ENCODE measurements around the gene SPI1.

SPI1 gene

GRCh38 chr11:47406896-47407745, 28.8 kb upstream of the SPI1 start:
- no peak for DNase-seq

GRCh38 chr11:47403571-47403970, 25.2 kb upstream of the SPI1 start:
- no peak for DNase-seq

- DNase-seq, result no peak
Measured at GRCh38 chr11:47403135-47403534, 24.8 kb upstream of the SPI1 start.

DNA sequence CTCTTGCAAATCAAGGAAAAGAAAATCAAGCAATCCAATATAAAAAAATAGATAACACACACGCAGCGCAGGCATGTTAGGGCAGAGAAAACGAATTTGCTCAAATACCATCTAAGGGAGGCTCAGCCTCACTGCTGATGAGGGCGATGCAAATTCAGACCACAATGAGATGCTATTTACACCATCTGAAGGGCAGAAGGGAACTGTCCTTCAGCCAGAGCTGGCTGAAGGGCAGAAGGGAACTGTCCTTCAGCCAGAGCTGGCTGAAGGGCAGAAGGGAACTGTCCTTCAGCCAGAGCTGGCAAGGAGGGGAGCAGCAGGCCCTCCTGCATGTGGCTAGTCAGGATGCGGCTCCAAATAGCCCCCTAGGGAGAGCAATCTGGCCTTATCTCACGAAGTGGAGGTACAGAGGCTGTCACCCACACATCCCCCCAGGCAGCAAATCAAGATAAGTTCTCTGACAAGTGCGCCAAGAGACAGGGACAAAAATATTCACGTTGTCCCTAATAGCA, 22.5 kb upstream of the SPI1 start:
- no peak for DNase-seq

- DNase-seq, result no peak
Measured at GRCh38 chr11:47399860-47400767, 21.8 kb upstream of the SPI1 start.

DNA sequence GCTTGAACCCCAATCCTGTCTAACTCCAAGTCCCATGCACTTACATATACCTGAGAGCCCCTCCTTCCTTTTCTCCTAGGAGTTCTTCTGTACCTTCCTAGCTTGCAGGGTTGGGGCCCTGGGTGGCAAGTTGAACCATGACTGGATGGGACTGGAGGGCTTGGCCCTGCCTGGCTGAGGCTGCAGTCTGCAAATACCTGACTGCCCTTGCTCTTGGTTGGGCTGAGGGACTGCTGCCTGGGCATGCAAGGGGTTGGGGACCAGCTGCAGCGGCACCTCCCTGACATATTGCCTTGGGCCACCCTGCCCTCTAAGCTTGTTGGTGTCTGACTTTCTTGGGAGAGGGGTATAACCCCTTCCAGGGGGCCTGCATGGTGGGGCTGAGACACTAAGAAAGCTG, 20.2 kb upstream of the SPI1 start:
- DNase-seq, result no peak

DNA sequence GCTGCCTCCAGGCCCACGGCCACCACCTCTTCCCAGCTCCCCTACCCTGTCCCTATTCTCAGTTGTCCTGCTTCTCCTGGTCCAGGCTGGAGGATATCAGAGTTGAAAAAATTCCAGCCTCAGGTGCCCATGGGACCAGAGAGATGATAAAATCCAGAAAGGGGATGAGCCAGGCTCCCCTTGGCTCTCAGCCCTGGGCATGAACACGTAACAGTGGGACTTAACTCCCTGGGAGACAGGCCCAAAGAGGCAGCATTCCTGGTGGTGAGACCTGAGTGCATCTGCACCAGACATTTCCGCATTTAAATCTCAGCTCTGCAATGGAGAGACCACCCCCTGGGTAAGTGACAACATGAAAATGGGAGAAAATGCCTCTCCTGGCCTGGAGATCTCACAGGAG, 19.7 kb upstream of the SPI1 start:
- DNase-seq, result no peak

GRCh38 chr11:47396049-47396320, 17.6 kb upstream of the SPI1 start:
- DNase-seq, result no peak

DNA sequence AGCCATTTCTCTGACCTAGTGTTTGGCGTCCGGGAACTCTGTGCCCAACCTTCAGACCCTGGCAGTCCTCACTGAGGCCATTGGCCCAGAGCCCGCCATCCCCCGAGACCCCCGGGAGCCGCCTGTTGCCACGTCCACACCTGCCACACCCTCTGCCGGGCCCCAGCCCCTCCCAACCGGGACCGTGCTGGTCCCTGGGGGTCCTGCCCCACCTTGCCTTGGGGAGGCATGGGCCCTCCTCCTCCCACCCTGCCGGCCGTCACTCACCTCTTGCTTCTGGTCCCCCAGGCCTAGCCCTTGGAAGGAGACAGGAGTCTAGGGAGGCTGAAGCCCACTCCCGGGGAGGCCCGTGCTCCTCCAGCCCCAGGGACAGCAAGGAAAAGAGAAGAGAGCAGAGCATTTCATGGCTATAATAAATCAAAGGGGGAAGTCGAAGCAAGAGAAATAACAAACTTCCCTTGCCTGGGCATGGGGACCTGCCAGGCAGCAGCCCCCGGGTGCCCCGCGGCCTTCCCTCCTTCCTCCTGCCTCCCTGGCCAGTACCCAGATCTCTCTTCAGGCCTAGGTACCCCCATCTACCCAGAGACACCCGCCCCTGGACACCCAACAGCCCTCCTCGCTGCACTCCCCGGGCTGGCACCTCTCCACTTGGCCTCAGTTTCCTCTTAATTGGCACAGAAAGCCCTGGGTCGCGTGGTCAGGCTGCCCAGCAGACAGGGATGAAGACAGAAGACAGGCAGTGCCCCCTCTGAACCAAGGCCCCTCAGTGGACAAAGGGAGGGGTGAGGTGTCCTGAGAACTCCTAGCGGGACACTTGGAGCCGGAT, 17.1 kb upstream of the SPI1 start:
- no peak for DNase-seq

DNA sequence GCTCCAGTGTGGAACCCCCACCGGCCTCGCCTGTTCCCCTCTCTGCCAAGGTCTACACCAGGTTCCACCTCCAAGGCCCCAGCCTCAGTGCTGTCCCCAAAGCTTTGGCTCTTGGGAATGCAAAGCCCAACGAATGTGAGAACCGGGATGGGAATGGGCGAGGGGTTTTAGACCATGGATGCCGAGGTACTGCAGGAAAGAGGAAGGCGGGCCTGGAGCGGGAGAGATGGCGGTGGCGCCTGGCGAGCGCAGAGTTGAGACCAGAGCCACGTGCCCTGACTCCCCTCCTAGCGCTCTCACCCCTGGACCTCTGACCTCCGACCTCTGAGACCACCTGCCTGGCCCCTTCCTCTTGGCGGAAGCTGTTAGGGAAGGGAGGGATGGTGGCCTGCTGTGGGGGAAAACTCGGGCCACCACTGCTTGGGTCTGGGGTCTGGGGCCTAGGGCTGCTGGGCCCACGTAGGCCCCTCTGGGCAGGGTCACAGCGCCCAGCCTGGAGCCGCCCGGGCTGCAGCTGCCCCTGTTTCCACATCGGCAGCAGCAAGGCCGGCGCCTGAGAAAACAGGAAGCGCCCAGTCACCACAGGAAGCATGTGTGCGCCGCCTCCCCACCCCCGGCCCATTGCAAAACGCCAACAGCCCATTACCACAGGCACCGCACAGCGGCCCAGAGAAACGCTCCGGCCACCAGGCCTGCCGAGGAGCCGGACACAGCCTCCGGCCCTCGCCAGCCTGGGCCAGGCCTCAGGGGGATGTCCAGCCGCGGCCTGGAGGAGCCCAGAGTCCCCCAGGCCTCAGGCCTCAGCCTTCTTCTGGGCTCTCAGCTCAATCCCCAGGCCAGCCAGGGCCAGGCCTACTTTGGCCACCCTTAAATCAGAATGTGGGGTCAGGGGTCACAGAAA, 16.2 kb upstream of the SPI1 start:
- DNase-seq, result peak; percentile 67

- DNase-seq, result no peak
Measured at GRCh38 chr11:47394050-47394321, 15.6 kb upstream of the SPI1 start.

DNA sequence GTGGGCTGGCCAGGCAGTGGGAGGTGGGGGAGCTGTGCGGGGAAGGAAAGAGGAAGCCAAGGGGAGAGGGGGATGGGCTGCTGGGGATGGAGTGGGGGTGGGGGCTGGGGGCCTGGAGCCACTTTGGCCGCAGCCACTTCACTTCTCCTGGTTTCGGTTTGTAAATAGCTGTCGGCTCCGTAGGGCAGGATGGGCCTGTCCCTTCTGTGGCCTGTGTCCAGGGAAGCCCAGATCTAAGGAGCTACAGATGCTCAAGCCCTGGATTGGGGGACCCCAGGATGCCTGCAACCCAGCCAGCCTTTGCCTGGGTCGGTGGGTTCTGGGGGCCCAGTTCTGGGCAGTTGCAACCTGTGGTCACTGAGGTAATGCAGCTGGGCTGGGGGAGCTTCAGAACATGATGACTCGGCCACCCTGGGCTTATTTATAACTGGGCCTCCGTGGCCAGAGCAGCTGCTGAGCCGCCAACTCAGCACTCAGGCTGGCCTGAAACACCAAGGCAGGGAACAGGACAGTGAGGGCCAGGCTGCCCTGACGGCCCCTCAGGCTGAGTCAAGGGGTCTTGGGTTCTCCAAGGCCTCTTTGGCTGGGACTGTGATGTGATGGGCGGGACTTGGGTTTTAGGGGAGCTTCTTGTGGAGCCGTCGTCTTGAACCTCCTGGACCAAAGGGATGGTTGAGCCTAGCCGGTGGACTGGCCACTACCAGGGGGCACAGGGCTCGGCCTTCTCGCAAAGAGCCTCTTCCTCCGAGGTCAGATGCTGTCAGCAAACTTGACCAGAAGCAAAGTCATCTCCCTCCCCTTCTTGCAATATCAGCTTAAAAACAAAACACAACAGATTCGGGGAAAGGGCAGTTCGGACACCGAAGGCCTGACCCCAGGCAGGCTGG, 15.1 kb upstream of the SPI1 start:
- no peak for DNase-seq

DNA sequence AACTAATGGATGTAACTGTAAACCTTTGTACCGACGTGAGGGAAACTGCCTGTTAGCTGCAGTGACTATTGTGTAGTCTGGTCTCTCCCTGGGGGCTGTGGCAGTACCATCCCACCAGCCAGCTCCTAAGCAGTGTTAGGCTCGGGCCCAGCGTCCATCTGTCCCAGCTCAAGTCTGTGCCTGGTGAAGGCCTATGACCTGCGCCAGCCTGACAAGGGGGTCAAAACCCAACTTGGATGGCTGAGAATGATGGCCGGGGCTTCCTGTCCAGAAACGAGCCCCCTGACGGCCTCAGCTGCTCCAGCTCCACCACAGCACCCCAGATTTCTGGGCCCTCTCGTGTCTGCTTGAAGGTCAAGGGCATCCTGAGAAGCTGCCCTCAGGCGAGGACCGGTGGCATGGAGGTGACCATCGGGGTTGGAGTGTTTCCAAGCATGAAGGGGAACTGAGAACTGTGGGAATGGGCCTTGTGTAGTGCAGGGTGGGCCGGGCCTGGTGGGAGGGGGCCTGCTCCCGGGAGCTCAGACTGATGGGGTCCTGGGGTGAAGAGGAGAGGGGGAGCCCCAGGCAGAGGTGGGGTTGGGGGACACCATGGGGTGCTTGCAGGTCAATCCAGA, 14.3 kb upstream of the SPI1 start:
- DNase-seq, result no peak

DNA sequence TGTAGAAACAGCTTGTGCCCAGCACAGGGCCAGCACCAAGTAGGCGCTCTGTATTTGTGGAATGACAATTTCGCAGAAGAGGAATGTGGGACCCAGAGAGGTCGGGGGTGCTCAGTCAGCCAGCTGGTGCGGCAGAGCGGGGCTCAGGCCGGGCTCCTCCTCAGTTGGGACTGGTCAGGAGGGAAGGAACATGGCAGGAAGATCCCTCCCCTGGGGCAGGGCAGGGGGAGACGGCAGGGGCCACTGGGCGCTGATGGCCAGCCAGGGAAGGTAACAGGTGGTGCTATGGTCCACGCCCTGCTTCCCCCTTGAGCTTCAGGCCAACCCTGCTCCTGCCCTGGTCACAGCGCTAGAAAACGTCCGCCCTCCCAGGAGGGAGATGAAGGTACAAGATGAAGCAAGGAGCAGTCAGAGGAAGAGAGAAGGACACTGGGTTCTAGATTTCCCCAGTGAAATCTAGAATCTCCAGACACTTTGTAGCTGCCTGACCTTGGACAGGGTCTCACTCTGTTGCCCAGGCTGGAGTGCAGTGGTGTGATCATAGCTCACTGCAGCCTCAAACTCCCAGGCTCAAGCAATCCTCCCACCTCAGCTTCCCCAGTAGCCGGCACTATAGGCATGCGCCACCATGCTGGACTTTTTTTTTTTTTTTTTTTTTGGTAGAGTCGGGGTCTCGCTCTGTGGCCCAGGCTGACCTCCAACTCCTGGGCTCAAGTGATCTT, 13.5 kb upstream of the SPI1 start:
- DNase-seq, result no peak

DNA sequence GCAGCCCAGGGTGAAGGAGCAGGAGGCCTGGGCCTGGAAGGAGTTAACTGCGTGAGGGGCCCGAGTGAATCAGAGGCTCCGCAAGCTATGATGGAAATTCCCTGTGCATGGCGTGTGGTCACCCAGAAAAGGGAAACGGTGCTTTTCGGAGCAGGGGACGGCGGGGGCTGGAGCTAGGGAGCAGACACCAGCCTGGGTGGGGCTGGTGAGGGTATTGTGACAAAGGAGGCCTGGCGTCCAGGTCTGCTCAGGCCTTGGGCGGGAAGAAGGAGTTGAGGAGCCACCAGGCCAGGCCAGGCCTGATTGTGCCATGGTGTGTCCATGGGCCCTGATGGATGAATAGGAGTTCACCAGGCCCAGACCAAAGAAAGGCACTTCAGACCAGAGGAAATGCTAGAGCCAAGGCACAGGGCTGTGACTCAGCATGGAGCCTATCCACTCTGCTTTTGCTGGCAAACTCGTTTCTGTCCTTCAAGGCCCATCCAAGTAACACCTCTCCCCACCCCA, 12.8 kb upstream of the SPI1 start:
- DNase-seq, result no peak

- DNase-seq, result no peak
Measured at GRCh38 chr11:47390422-47390760, 12.0 kb upstream of the SPI1 start.

GRCh38 chr11:47389577-47390421, 11.5 kb upstream of the SPI1 start:
- no peak for DNase-seq

DNA sequence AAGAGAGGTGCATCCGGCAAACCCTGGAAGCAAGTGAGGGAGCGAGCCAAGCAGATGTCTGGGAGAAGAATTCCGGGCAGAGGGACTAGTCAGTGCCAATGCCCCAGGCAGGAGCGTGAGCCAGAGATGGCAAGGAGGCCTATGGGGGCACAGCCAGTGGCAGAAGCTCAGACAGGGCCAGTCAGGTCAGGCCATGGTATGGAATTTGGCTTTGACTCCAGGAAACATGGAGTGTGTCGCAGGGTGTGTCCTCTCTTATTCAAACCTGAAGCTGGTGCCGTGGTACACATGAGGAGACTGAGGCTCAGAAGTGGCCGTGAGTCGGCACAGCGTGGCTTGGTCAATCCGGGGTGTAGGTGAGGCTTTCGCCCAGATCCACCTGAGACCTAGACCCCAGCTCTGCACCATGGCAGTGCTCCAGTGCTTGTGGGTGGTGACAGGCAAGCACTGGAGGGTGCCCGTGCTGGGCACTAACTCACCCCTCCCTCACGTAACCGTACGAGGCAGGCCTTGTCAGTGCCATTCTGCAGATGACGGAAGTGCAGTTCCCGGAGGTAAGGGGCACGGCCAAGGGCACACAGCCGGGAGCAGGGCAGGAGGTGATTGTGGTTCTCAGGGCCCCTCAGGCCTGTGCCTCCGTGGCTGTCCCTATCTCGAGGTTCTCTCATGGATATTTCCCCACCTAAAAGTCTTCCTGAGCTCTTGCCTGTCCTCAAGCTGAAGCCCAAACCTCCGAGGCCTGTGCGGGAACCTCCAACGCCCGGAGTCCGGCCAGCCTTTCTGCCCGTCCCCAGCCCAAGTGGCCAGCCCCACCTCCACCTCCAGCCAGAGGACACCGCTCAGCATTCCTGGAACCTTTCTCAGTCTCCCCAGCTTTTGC, 10.6 kb upstream of the SPI1 start:
- DNase-seq, result no peak

Measured in stimulated activated CD4-positive, alpha-beta T cell treated with anti-CD3 and anti-CD28 coated beads, Interleukin-4, amount 100 ng/mL, for 24 hours (primary cell).